Body of pancreas (tissue), 4 donors: ENCODE measurements around the gene ANKIB1.

Source experiments
- CTCF ChIP-seq, 7 experiments: fragments of 450-650 bp in 4 of 7; fragments of 200-600 bp in 3 of 7; sonication (generic) in 3 of 7; IDR thresholded peaks; one replicate each; pipeline ENCODE4 v1.5.1; 2016 to 2019; ENCODE audit warnings: antibody characterized with exemption in 7 of 7
- POLR2A ChIP-seq, 3 donors: fragments of 450-650 bp; IDR thresholded peaks; one replicate each; pipeline ENCODE4 v1.6.1; 2016; ENCODE audit warnings: antibody characterized with exemption in 3 of 3, mild to moderate bottlenecking in 2 of 3

GRCh38 chr7:92259610-92260247 is 14.0 kb downstream of the ANKIB1 start:
- no peak for TF ChIP-seq POLR2A (IDR thresholded peaks at IDR 0.05)
- no peak for TF ChIP-seq CTCF (IDR thresholded peaks at IDR 0.05)
